ENCODE data around the gene LTB4R. TPM values are rescaled to one million over a fixed set of nuclear protein-coding genes. Genes with fewer than 3 reads are reported as not detected.

LTB4R gene
- total RNA-seq, 1 experiment from 2014 or later, result 13.4 TPM

- Mint-ChIP-seq H3K4me1 (ENCODE audit: low read depth, unreplicated experiment) (peaks cover 23% of the 10 kb centered on the region), H3K4me3 (ENCODE audit: low read depth, unreplicated experiment) (no peak overlapping the region), H3K27ac (ENCODE audit: unreplicated experiment) (no peak overlapping the region), H3K36me3 (ENCODE audit: insufficient read depth, unreplicated experiment) (peaks cover 50% of the 10 kb centered on the region), H3K27me3 (ENCODE audit: unreplicated experiment) (peaks cover 14% of the 10 kb centered on the region), H3K9me3 (ENCODE audit: low read depth, unreplicated experiment) (no peaks in the 10 kb centered on the region)
- DNase-seq, result no peak
- intact Hi-C loops (cut with micrococcal nuclease; ENCODE audit: unreplicated experiment), result no loop called here
- no TSS peak for BruUV-seq (replicated peaks)
- CTCF ChIA-PET, result no interaction called here
- no peak for TF ChIP-seq CTCF (IDR thresholded peaks at IDR 0.05; ENCODE audit: unreplicated experiment)
Observed at GRCh38 chr14:24311837-24312615, 724 bp downstream of the LTB4R start.

- intact Hi-C loops (cut with micrococcal nuclease; ENCODE audit: unreplicated experiment), result no loop called here
- CTCF ChIA-PET, result interaction anchor here (0.5 kb wide), 1 partner anchor 187 kb away, joined by 3 read pairs; no protein-coding TSS in a partner anchor
- Mint-ChIP-seq H3K4me1 (ENCODE audit: low read depth, unreplicated experiment) (peaks cover 14% of the 10 kb centered on the region), H3K36me3 (ENCODE audit: insufficient read depth, unreplicated experiment) (peaks cover 51% of the 10 kb centered on the region), H3K4me3 (ENCODE audit: low read depth, unreplicated experiment) (no peak overlapping the region), H3K9me3 (ENCODE audit: low read depth, unreplicated experiment) (no peaks in the 10 kb centered on the region), H3K27me3 (ENCODE audit: unreplicated experiment) (peaks cover 23% of the 10 kb centered on the region), H3K27ac (ENCODE audit: unreplicated experiment) (no peak overlapping the region)
- no TSS peak for BruUV-seq (replicated peaks)
- no peak for TF ChIP-seq CTCF (IDR thresholded peaks at IDR 0.05; ENCODE audit: unreplicated experiment)
- no peak for DNase-seq
Observed at GRCh38 chr14:24312736-24313507, 1.6 kb downstream of the LTB4R start.

- Mint-ChIP-seq H3K27ac (ENCODE audit: unreplicated experiment) (no peak overlapping the region), H3K27me3 (ENCODE audit: unreplicated experiment) (peaks cover 33% of the 10 kb centered on the region), H3K4me1 (ENCODE audit: low read depth, unreplicated experiment) (peaks cover 8% of the 10 kb centered on the region), H3K36me3 (ENCODE audit: insufficient read depth, unreplicated experiment) (peaks cover 41% of the 10 kb centered on the region), H3K4me3 (ENCODE audit: low read depth, unreplicated experiment) (no peak overlapping the region), H3K9me3 (ENCODE audit: low read depth, unreplicated experiment) (no peaks in the 10 kb centered on the region)
- TF ChIP-seq CTCF (IDR thresholded peaks at IDR 0.05; ENCODE audit: unreplicated experiment), result no peak
- no TSS peak for BruUV-seq (replicated peaks)
- no peak for DNase-seq
- intact Hi-C loops (cut with micrococcal nuclease; ENCODE audit: unreplicated experiment), result no loop called here
- CTCF ChIA-PET, result no interaction called here
Observed at GRCh38 chr14:24313913-24314312, 2.6 kb downstream of the LTB4R start.

- TF ChIP-seq CTCF (IDR thresholded peaks at IDR 0.05; ENCODE audit: unreplicated experiment), result no peak
- no peaks in the 10 kb centered on the region for H3K9me3 Mint-ChIP-seq (ENCODE audit: low read depth, unreplicated experiment)
- H3K4me3 Mint-ChIP-seq (ENCODE audit: low read depth, unreplicated experiment), result no peak overlapping the region
- peaks cover 8% of the 10 kb centered on the region for H3K4me1 Mint-ChIP-seq (ENCODE audit: low read depth, unreplicated experiment)
- peaks cover 35% of the 10 kb centered on the region for H3K36me3 Mint-ChIP-seq (ENCODE audit: insufficient read depth, unreplicated experiment)
- peaks cover 39% of the 10 kb centered on the region for H3K27me3 Mint-ChIP-seq (ENCODE audit: unreplicated experiment)
- CTCF ChIA-PET, result no interaction called here
- BruUV-seq (replicated peaks), result no TSS peak
- no peak for DNase-seq
- intact Hi-C loops (cut with micrococcal nuclease; ENCODE audit: unreplicated experiment), result no loop called here
- no peak overlapping the region for H3K27ac Mint-ChIP-seq (ENCODE audit: unreplicated experiment)
Observed at GRCh38 chr14:24314377-24315193, 3.3 kb downstream of the LTB4R start.

Measured in Calu3 (cell line).